Umbilical cord (tissue), 2 donors: ENCODE measurements around the gene SPDYE2. TPM values are rescaled to one million over a fixed set of nuclear protein-coding genes. Genes with fewer than 3 reads are reported as not detected.
"Not testable (repeated sequence)": the region's sequence is repeated elsewhere in the genome, so short reads cannot be mapped to it uniquely, and the experiment has no call there.

Experiments used
- DNase-seq: peaks from one replicate; pipeline ENCODE4 v3.0.0-alpha.2; 2015; ENCODE audit warnings: low spot score
- total RNA-seq: library from RNA; depleted of rRNA; stranded (reverse); fragments of >200 nt; gene quantifications from one replicate; pipeline ENCODE4 v1.2.3, GENCODE V29; 2014; ENCODE audit warnings: low replicate concordance; ENCODE audit not compliant: insufficient read depth

SPDYE2 gene
- total RNA-seq, 1 donor from 2014 or later = 2.6 TPM

DNA sequence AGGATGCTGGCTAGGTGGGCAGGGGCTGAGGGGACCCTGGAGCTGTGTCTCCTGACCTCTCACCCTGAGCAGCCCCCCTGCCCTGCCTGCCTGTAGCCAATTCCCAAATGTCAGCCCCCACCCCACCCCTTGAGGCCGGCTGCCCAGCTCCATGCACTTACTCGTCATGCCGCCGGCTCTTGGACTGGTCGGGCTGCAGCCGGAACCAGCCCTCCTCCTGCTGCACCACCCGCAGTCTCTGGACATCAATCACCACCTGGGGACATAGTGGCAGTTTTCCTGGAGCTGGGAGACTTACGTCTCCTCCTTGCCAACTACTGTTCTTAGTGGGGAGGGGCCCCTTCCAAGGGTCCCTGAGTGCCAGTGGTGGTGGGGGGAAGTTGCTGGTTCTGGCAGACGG, 48.7 kb downstream of the SPDYE2 start:
- not testable (repeated sequence) for DNase-seq

GRCh38 chr7:102602317-102602716, 51.3 kb downstream of the SPDYE2 start:
- DNase-seq = not testable (repeated sequence)

DNA sequence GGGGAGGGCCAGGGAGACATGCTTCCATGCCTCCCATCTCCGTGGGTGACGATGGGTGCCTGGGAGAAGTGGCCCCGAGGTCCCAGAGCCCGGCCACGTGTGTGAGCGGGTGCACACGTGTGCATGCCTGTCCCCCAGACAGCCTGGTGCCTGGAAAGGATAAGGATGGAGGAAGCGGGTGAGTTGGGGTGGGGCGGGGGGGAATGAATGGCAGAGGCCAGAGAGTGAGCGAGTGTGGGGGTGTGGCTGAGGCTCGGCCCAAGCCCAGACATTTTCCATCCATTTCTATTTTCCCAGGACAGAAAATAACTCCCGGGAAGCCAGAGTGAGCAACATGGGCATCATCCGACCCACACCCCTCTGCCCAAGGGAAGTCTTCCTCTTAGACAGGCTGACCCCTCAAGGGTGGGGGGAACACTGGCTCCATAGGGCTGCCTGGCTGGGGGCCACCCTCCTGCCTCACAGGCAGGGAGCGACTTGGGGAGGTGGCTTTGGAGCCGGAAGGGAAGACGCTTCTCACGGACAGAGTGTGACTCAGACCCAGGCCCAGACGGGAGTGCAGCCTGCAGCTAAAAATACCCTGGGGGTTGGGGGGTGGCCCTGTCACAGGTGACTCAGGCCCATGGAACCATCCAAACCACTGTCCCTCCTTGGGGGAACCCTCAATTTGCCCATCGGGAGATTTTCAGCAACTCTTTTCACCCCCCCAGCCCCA, 53.6 kb downstream of the SPDYE2 start:
- DNase-seq = not testable (repeated sequence)

- not testable (repeated sequence) for DNase-seq
Measured at GRCh38 chr7:102606848-102607247, 55.8 kb downstream of the SPDYE2 start.

DNA sequence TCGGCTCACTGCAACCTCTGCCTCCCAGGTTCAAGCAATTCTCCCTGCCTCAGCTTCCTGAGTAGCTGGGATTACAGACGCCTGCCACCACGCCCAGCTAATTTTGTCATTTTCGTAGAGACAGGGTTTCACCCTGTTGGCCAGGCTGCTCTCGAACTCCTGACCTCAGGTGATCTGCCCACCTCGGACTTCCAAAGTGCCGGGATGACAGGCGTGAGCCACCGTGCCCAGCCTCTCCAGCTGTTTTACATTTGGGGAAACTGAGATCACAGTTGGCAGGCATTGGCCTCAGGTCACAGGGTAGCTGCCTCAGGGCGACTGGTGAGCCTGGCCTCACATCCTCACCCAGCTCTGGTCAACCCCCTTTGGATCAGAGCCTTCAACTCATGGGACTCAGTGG, 58.7 kb downstream of the SPDYE2 start:
- DNase-seq = not testable (repeated sequence)

DNA sequence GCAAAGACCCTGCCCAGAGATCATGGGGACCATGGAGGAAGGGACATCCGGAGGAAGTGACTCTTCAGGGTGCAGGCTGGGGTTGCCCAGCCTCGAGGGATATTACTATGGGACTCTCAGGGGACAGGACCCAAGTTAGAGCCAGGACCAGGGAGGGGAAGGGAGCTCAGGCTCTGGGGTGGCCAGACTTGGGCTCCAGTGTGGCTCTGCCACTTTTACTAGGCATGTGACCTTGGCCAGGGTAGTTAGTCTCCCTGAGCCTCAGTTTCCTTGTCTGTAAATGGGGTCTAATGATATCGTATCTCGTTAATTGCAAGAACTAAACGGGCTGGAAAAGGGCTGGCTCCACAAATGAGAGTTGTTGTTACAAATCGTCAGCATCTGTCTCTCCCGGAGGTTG, 59.4 kb downstream of the SPDYE2 start:
- not testable (repeated sequence) for DNase-seq

GRCh38 chr7:102611013-102611674, 60.1 kb downstream of the SPDYE2 start:
- DNase-seq = not testable (repeated sequence)

GRCh38 chr7:102611675-102612325, 60.8 kb downstream of the SPDYE2 start:
- DNase-seq = not testable (repeated sequence)

Other genes starting within 250 kb of the SPDYE2 start
- gene SPDYE6, start 194.8 kb upstream of the SPDYE2 start, total RNA-seq = not detected
- 21.2 TPM for gene PRKRIP1, start 154.9 kb upstream of the SPDYE2 start, total RNA-seq
- gene ORAI2, start 117.7 kb upstream of the SPDYE2 start, total RNA-seq = 3.6 TPM
- 32.0 TPM for gene ALKBH4, start 86.4 kb upstream of the SPDYE2 start, total RNA-seq
- gene LRWD1, start 86.2 kb upstream of the SPDYE2 start, total RNA-seq = 14.0 TPM
- 5.5 TPM for gene POLR2J, start 72.3 kb upstream of the SPDYE2 start, total RNA-seq
- 1.4 TPM for gene RASA4B, start 33.4 kb upstream of the SPDYE2 start, total RNA-seq
- 21.9 TPM for gene UPK3BL2, start 7.5 kb upstream of the SPDYE2 start, total RNA-seq
- gene POLR2J3, start 21.4 kb downstream of the SPDYE2 start, total RNA-seq = 27.0 TPM
- gene RASA4, start 65.5 kb downstream of the SPDYE2 start, total RNA-seq = 9.9 TPM
- gene UPK3BL1, start 91.6 kb downstream of the SPDYE2 start, total RNA-seq = 142 TPM
- gene SPDYE2B, start 99.1 kb downstream of the SPDYE2 start, total RNA-seq = 2.6 TPM
- 6.0 TPM for gene POLR2J2, start 120.4 kb downstream of the SPDYE2 start, total RNA-seq
- 39.5 TPM for gene FAM185A, start 197.8 kb downstream of the SPDYE2 start, total RNA-seq